HG02938 (cell line): ENCODE measurements around the gene P3H4.
"Not testable (repeated sequence)": the region's sequence is repeated elsewhere in the genome, so short reads cannot be mapped to it uniquely, and the experiment has no call there.

Source experiments
- ATAC-seq: cut with Tn5 transposase; IDR thresholded peaks from one replicate; pipeline ENCODE4 v1.9.1; 2021; ENCODE audit warnings: mild to moderate bottlenecking, moderate library complexity; ENCODE audit not compliant: unreplicated experiment

The P3H4 gene, protein sequence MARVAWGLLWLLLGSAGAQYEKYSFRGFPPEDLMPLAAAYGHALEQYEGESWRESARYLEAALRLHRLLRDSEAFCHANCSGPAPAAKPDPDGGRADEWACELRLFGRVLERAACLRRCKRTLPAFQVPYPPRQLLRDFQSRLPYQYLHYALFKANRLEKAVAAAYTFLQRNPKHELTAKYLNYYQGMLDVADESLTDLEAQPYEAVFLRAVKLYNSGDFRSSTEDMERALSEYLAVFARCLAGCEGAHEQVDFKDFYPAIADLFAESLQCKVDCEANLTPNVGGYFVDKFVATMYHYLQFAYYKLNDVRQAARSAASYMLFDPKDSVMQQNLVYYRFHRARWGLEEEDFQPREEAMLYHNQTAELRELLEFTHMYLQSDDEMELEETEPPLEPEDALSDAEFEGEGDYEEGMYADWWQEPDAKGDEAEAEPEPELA

DNA sequence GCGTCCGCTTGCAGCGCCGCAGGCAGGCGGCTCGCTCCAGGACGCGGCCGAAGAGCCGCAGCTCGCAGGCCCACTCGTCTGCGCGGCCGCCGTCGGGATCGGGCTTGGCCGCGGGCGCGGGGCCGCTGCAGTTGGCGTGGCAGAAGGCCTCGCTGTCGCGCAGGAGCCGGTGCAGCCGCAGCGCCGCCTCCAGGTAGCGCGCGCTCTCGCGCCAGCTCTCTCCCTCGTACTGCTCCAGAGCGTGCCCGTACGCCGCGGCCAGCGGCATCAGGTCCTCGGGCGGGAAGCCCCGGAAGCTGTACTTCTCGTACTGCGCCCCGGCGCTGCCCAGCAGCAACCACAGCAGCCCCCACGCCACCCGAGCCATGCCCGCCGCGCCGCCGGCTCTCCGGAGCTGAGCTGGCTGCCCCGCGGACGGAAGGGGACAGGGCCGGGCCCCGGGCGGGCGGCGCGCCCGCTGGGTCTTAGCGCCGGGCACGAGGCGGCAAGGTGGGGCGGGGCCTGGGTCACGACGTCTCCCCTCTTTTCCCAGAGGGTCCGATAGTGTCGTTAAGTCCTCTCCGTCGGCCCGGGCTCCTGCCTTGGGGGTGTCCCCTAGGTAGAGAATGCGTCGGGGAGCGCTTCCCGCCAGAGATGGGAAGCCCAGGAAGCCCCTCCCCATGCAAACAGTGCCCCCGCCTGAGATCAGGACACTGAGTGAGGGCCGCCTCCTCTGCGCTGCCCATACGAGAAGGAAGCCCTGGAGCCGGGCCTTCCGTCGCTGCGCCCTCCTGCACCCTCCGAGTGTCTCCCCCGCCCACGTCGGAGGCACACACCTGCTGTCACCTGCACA is at the start of gene P3H4:
Gene P3H4, minus strand, starts transcription at position 401 of the 832 bp plus-strand sequence. Its CDS starts 34 bp downstream, at position 367.
- ATAC-seq: no peak

DNA sequence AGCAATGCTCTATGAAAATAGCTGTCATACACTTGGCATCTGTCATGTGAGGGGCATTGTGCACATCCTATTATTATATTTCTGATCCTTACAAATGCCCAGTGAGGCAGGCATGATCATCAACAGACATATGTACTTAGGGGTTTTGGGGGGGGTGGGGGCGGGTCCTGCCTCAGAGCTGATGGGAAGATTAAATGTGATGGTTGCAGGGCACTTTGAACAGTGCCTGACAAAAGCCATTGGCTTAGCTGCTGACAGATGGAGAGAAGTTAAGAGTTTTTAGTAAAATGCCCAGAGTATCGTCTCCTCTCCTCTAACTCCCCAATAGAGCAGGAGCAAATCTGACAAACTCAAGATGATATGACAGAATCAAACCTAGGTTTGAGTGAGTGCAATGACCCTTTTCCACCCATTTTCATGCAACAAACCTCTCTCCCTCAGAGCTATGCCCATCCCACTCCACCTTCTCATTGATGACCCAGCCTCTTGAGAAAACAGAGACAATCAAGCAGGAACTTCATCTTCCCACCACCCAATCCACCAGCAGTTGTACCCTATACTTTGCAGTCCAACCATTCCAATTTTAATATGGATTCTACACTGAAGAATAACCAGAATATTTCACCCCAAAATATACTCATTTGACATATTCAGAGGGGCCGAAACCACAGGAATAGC is 48.6 kb upstream of the P3H4 start:
- no peak for ATAC-seq

DNA sequence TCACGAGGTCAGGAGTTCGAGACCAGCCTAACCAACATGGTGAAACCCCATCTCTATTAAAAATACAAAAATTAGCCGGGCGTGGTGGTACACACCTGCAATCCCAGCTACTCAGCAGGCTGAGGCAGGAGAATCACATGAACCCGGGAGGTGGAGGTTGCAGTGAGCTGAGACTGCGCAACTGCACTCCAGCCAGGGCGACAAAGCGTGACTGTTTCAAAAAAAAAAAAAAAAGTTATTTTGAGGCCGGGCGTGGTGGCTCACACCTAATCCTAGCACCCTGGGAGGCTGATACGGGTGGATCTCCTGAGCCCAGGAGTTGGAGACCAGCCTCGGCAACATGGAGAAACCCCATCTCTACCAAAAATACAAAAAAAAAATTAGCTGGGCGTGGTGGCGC is 39.6 kb upstream of the P3H4 start:
- not testable (repeated sequence) for ATAC-seq

DNA sequence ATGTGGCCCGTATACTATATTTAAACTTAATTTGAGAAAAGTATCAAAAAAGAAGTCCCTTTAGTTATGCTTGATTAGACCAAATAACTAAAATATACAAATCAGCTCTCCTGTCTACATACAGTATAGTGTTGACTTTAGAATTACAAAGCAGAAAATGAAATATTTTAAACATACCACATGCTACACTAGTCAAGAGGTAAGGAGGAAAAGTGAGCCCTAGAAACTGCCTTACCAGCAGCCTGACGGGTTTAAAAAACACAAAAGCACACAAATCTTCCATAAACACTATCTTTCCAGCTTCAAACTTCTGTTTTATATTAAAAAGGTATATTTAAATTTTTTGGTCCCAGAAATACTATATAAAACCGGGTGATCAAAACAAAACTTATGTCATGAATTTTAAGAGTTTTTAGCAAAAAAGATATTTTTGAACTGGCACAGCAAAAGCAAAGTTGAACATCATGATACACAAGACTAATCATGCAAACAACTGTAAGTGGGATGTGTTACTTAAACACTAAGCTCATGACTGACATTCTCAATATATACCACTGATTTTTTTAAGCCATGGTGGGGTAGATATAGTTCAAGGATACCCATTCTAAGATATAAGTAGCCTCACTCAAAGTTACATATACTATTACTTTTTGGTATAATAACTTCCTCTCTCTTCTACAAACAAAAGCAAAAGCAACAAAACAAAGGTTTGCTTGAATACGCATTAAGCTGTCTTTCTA is 37.7 kb upstream of the P3H4 start:
- ATAC-seq: no peak

DNA sequence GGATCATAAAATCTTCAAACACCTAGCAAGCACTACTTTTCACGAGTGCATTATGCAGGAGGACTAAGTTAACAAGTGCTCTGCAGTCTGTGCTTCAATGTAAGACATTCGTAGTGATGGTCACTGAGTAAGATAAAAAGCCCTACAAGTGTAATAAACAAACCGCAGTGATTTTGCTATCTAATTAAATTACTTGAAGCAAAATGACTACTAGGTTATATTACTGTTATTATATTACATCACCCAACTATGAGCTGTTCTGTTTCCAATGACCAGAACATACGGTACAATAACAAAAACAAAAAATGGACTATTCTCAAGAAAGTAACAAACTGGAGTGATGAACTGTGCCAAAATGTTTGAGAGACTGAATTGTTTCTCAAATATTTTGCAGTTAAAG is 37.0 kb upstream of the P3H4 start:
- no peak for ATAC-seq

DNA sequence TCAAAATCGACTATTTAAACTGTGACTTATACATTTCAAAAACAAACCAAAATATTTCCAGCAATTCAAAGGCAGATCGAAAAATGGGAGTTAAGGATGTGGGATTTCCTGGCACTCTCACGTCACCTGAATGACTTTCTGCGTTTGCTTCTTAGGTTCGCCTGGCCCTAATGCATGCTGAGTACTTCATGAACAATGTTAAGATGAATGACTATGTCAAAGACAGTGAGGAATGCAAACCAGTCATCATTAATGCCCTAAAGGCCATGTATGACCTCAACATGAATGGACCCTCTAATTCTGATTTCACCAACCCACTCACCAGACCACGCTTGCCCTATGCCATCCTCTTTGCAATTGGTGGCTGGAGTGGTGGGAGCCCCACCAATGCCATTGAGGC is 33.2 kb upstream of the P3H4 start:
- no peak for ATAC-seq

DNA sequence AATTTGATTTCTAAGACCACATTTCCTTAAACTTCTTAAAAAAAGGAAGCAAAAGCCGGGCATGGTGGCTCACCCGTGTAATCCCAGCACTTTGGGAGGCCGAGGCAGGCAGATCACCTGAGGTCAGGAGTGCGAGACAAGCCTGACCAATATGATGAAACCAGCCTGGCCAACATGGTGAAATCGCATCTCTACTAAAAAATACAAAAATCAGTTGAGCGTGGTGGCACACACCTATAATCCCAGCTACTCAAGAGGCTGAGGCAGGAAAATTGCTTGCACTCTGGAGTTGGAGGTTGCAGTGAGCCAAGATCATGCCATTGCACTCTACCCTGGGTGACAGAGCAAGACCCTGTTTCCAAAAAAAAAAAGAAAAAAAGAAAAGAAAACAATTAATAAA is 29.0 kb upstream of the P3H4 start:
- ATAC-seq: not testable (repeated sequence)

DNA sequence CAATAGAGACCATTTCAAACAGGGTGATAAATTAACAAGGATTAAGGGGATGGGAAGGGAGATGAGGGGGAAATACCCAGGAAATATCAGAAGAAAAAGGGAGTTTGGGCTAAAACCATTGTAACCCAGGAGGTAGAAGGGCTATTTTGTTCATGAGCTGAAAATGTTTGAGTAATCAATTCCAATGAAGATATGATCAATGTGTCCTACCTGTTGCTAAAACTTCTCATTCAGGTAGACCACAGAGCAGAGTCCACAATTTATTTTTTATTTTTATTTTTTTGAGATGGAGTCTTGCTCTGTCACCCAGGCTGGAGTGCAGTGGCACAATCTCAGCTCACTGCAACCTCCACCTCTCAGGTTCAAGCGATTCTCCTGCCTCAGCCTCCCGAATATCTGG is 27.7 kb upstream of the P3H4 start:
- not testable (repeated sequence) for ATAC-seq

DNA sequence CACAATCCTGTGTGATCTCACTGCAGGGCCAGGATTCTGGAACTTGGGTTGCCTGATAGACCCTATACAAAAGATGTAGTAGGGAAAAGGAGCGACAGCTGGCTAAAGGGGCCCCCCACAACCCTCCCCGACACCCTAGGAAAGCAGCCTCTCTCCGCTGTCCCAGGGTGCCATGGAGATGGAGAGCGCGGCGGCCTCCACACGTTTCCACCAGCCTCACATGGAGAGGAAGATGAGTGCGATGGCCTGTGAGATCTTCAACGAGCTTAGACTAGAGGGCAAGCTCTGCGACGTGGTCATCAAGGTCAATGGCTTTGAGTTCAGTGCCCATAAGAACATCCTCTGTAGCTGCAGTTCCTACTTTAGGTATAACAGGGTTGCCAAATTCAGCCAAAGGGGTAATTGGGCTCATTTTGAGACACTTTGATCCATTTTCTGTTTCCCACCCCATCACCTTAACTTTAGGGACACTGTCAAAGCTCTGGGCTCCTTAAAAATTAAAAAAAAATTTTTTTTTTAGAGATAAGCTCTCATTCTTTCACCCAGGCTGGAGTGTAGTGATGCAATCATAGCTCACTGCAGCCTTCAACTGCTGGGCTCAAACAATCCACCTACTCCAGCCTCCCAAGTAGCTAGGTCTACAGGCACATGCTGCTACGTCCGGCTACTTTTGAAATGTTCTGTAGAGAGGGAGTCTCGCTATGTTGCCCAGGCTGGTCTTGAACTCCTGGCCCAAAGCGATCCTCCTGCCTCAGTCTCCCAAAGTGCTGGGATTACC is 26.2 kb upstream of the P3H4 start, which contains the start of gene KLHL10:
Gene KLHL10, plus strand, starts transcription at position 65 of the 778 bp plus-strand sequence. Its CDS starts 108 bp downstream, at position 173.
- ATAC-seq: no peak

DNA sequence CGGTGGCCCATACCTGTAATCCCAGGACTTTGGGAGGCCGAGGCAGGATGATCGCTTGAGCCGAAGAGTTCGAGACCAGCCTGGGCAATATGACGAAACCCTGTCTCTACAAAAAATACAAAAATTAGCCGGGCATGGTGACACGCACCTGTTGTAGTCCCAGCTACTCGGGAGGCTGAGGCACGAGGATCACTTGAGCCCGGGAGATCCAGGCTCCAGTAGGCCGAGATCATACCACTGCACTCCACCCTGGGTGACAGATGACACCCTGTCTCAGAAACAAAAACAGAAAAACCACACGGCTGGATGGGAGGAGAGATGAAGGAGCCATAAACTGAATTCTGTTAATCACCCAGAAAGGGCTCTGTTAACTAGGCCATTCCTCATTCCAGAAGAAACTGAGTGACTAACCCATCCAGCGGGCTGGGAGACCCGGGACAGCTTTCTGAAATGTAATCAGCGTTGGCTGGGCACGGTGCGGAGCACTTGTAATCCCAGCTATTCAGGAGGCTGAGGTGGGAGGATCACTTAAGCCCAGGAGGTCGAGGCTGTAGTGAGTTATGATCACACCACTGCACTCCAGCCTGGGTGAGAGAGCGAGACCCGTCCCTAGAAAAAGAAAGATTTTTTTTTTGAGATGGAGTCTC is 24.9 kb upstream of the P3H4 start:
- ATAC-seq: no peak

DNA sequence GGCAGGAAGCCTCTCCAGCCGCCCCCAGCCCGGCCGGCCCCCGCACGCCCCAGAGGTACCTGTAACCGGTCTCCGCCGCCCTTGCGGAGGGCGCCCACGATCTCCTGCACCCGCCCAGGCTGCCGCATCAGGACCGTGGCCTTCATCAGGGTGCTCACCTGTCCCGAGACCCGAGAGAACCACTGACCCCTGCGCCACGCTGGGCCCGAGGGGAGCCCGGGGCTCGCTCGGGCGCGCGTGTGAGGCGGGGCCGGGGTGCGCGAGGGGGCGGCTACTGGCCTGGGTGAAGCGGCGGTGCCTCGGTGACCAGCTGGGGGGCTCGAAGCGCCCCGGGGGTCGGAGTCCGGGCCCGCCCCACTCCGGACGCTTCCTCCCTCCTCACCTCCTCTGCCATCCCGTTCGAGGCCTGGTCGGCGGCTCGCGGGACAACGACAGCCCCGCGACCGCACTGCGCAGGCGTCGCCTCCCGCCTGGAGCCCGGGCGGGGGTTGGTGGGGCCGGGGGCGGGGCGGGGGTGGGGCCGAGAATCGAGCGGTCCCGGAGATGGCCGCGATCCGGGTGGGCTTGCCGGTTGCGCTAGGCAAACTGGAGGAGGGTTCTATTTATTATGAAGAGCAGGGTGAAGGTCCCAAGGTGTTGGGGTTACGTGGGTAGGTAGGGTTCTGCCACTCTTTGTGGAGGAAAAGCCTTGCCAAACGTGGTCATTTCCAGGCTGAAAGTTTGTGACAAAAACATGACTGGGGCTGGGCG is 24.2 kb upstream of the P3H4 start, which contains the start of gene NT5C3B:
Gene NT5C3B, minus strand, starts transcription at position 433 of the 750 bp plus-strand sequence. Its CDS starts 39 bp downstream, at position 394.
- no peak for ATAC-seq

DNA sequence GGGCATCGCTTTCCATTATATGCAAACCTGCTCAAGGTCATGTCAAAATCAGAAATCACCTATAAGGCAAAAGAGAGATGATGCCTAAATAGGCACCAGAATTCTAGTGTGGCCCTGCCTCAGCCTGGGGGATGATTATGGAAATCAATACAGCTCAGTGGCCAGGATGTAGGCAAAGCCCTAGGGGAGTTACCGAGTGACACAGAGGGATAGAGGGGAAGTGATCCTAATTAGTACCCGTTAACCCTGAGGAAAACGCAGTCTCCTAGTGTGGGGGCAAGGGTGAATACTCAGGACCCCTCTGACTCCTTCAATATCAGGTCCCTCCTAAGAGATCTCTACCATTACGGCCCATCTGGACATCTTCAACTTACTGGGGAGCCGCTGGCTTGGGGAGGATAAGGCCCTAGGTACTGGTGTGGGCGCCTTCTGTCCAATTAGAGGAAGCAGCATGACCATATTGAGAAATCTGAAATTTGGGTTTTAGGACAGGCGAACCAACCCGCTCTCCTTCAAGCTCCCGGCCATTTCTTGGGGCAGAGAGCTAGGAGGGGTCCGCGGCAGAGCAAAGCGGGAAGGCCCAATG is 23.6 kb upstream of the P3H4 start:
- no peak for ATAC-seq

DNA sequence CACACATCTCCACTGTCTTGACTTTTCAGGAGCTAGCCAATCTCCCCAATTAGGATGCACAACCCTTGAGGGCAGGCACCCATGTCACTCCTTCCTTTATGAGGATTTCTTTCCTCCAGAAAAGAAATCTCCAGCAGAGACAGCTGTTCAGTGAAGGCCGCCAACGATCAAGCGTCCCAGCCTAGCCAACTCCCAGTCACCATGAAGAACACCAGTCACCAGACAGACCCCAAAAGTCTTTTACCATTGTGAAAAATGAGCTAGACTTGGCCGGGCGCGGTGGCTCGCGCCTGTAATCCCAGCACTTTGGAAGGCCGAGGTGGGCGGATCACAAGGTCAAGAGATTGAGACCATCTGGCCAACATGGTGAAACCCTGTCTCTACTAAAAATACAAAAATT is 18.2 kb upstream of the P3H4 start:
- not testable (repeated sequence) for ATAC-seq

DNA sequence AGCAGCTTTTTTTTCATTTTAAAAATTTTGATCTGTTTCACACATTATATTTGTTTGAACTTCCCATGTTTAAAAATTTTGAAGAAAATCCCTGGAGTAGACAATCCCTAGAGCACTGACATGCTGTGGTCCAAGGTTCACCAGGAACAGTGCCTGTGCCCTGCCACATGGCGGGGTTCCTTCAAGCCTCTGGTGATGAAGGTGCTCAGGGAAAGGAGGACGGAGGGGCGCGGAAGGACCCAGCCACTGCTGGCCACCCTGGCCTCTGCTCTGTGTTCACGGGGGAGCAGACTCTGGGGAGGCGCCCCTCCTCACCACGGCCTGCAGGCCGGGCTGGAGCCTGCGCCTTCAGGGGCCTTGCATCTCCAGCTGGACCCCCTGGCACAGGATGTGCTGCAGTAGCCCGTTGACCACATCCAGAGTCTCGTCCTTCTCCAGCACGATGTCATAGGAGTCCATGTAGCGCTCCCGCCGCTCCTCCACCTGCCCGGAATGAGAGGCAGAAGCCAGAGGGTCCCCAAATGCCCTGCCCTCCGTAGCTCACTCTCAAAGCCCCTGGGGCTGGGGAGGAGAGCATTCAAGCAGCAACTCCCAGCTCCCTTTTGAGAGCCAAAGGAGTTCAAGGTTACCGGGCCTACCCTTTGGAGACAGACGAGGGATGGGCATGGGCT is 13.6 kb upstream of the P3H4 start:
- ATAC-seq: no peak

DNA sequence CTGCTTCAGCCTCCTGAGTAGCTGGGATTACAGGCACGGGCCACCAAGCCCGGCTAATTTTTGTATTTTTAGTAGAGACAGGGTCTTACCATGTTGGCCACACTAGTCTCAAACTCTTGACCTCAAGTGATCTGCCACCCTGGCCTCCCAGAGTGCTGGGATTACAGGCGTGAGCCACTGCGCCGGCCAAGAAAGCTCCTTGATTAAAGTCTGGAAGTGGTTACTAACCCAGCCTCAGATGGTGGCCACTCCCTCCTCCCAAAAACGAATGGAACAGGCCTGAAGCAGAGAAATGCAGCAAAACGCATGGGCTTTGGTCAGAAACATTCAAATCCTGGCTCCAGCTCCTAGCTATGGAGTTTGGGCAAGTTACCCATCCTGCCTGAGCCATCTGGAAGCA is 12.3 kb upstream of the P3H4 start:
- no peak for ATAC-seq

DNA sequence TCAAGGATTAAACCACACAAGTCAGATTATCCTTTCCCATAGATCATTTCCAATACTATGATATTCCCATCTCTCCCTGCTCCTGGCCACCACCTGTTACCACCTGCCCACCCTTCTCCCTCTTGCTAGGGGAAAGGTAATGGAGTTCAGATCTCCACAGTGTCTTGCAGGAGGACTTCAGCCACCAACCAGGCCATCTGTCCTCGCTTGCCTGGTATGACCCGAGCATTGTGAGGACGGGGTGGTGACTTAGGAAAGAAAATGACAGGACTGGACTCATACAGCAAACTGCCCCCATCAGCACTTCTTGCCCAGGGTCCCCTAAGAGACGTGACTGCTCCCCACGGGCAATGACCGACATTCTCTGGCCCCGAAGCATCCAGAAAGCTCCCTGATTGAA is 11.8 kb upstream of the P3H4 start:
- ATAC-seq: no peak

DNA sequence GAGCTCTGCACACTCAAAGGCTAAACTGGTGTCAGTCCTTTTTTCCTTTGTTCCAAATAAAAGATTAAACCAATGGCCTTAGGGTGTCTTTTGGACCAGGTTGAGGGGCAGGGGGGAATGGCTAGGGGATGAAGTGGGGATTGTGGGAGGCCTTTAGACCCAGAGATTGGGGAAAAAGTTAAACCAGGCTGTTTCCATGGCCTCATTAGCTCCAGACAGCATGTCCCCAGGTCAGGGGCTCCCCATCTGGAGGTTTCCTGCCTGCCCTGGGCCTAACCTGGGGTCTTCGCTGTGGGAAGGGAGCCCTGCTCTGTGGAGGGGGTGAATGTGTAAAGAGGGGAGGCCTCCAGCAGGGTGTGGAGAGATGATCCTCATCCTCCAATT is 11.4 kb upstream of the P3H4 start:
- no peak for ATAC-seq
